Left lung (tissue), 10 donors: ENCODE measurements around the gene FNIP2. TPM values are rescaled to one million over a fixed set of nuclear protein-coding genes. Genes with fewer than 3 reads are reported as not detected.

Experiments used
- ATAC-seq: fragments of 200-7000 bp; cut with Tn5 transposase; one replicate; pipeline ENCODE4 v1.9.1; 2020; ENCODE audit warnings: moderate library complexity
- DNase-seq, 4 donors: peaks; one replicate each; pipeline ENCODE4 v3.0.0-alpha.2; 2013 to 2020
- H3K27ac ChIP-seq, 2 donors: fragments of 200-600 bp; sonication (generic) in 1 of 2; one replicate each; pipeline versions ENCODE4 v1.5.0 to v1.8.0; 2020 to 2021
- H3K27me3 ChIP-seq, 2 donors: fragments of 200-600 bp; sonication (generic) in 1 of 2; one replicate each; pipeline versions ENCODE4 v1.5.0 to v1.8.0; 2020 to 2021
- H3K36me3 ChIP-seq, 2 donors: fragments of 200-600 bp; sonication (generic) in 1 of 2; one replicate each; pipeline versions ENCODE4 v1.5.0 to v1.8.0; 2020 to 2021
- H3K4me1 ChIP-seq, 2 donors: fragments of 200-600 bp; one replicate each; pipeline ENCODE4 v1.8.0; 2021
- H3K4me3 ChIP-seq, 2 donors: fragments of 200-600 bp; sonication (generic) in 1 of 2; one replicate each; pipeline versions ENCODE4 v1.5.0 to v1.8.0; 2020 to 2021; ENCODE audit warnings: mild to moderate bottlenecking in 1 of 2
- H3K9me3 ChIP-seq, 2 donors: fragments of 200-600 bp; sonication (generic) in 1 of 2; one replicate each; pipeline versions ENCODE4 v1.5.0 to v1.8.0; 2020 to 2021
- CTCF ChIP-seq, 2 donors: fragments of 200-600 bp; sonication (generic) in 1 of 2; IDR thresholded peaks; one replicate each; pipeline versions ENCODE4 v1.5.0 to v1.8.0; 2021; ENCODE audit warnings: antibody characterized with exemption in 2 of 2
- intact Hi-C, 2 donors: fragments of 100-400 bp; cut with DNase I; formaldehyde crosslinking; loops; one replicate each; pipeline versions ENCODE4 v1.11.2 to v1.14.2; 2022
- polyA plus RNA-seq, 6 donors: library from polyadenylated mRNA; unstranded; fragments of 120-200 nt; gene quantifications; one replicate each; pipeline ENCODE4 v1.2.1, GENCODE V29; 2013; ENCODE audit not compliant: insufficient read length in 6 of 6
- total RNA-seq, 2 donors: library from RNA; stranded (reverse); fragmentation: NEBNext Ultra II Directional; extraction: Animal tissue kit (Norgen Biotek cat#: 25700); gene quantifications; one replicate each; pipeline ENCODE4 v1.2.1, GENCODE V29; 2021
- donor health status: DM: no; HTN: yes; CAD: no.
- donor health status: DM: no; HTN: no; CAD: no.

FNIP2 gene
- total and polyA plus RNA-seq, 8 donors = 24.5 to 71.2 (median 29.3) TPM

- no peak for DNase-seq
- H3K36me3 ChIP-seq = peaks cover 0 to 50% of the 10 kb centered on the region in 2 donors
Measured at GRCh38 chr4:158857951-158858350, 89.1 kb downstream of the FNIP2 start.

DNA sequence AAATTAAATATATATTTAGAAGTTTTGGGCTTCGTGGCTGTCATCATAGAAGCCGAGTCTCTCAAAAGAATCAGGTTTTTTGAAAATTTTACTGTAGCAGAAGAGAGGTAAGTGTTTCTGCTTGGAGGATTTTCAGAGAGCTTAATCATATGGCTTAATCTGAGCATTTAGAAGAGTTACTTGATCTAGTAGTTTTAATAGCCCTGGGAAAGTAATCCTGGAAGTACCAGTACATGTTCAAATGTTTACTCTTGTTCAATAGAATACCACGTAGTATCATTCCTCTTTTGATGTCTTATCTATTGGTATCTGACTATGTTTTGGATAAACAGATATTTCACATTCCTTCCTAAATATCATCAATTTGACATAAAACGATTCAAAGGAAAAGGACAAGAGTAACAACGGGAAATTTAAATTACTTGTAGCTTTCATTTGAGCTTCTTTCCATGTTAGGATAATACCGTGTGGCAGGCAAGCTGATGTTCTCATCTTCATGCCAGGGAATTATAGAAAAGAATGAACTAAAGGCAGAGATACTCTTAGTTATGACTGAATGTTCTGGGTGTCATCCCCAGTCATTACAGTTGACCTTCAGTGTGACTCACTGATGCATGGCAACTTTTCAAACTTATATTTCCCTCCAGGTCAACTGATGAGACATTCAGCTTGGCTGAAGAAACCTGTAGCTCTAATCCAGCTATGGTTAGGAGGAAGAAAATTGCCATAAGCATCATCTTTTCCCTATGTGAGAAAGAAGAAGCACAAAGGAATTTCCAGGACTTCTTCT lies 89.8 kb downstream of the FNIP2 start:
- intact Hi-C loops = loop anchor here in 1 of 2 donors (10.0 kb wide), 2 partner anchors 316 to 346 kb away; no protein-coding TSS in a partner anchor
- no peak overlapping the region for H3K4me3 ChIP-seq
- no peak overlapping the region for H3K27ac ChIP-seq
- TF ChIP-seq CTCF (IDR thresholded peaks at IDR 0.05) = no peak
- DNase-seq (no peak), ATAC-seq (no peak)
- H3K27me3 ChIP-seq = no peaks in the 10 kb centered on the region
- peaks cover 0 to 5% of the 10 kb centered on the region in 2 donors for H3K4me1 ChIP-seq
- H3K36me3 ChIP-seq = peaks cover 0 to 56% of the 10 kb centered on the region in 2 donors
- no peaks in the 10 kb centered on the region for H3K9me3 ChIP-seq

More at GRCh38 chr4:158857951-158858350, 89.1 kb downstream of the FNIP2 start:
- ATAC-seq = no peak
- no peak overlapping the region for H3K27ac ChIP-seq
- peaks cover 0 to 5% of the 10 kb centered on the region in 2 donors for H3K4me1 ChIP-seq
- no peak for TF ChIP-seq CTCF (IDR thresholded peaks at IDR 0.05)
- H3K4me3 ChIP-seq = no peak overlapping the region
- no peaks in the 10 kb centered on the region for H3K9me3 ChIP-seq
- intact Hi-C loops = loop anchor here in 1 of 2 donors (10.0 kb wide), 2 partner anchors 317 to 347 kb away; no protein-coding TSS in a partner anchor
- no peaks in the 10 kb centered on the region for H3K27me3 ChIP-seq

- H3K27me3 ChIP-seq = no peaks in the 10 kb centered on the region
- intact Hi-C loops = loop anchor here in 1 of 2 donors (10.0 kb wide), 2 partner anchors 315 to 345 kb away; no protein-coding TSS in a partner anchor
- H3K4me1 ChIP-seq = peaks cover 0 to 5% of the 10 kb centered on the region in 2 donors
- ATAC-seq (no peak), DNase-seq (no peak)
- H3K36me3 ChIP-seq = peaks cover 0 to 57% of the 10 kb centered on the region in 2 donors
- TF ChIP-seq CTCF (IDR thresholded peaks at IDR 0.05) = no peak
- H3K4me3 ChIP-seq = no peak overlapping the region
- H3K27ac ChIP-seq = no peak overlapping the region
- no peaks in the 10 kb centered on the region for H3K9me3 ChIP-seq
Measured at GRCh38 chr4:158859661-158860060, 90.8 kb downstream of the FNIP2 start.

DNA sequence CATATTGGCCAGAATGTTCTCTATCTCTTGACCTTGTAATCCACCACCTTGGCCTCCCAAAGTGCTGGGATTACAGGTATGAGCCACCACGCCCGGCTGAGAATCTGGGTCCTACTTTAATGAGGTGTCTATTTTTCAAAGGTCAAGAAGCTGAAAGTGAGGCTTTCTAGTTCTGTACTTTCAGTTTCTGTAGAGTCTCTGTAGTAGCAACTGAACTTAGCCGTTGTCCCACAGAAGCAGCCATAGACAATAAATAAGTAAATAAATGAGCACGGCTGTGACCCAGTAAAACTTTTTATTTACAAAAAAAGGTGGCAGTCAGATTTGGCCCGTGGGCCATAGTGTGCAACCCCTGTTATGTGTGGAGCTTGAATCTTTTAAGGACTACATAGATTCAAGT lies 92.0 kb downstream of the FNIP2 start:
- ATAC-seq = no peak
- no peak overlapping the region for H3K4me3 ChIP-seq
- no peaks in the 10 kb centered on the region for H3K9me3 ChIP-seq
- DNase-seq = no peak
- no peak overlapping the region for H3K27ac ChIP-seq
- intact Hi-C loops = no loop called here
- H3K4me1 ChIP-seq = peaks cover 0 to 5% of the 10 kb centered on the region in 2 donors
- TF ChIP-seq CTCF (IDR thresholded peaks at IDR 0.05) = no peak
- no peaks in the 10 kb centered on the region for H3K27me3 ChIP-seq
- peaks cover 0 to 52% of the 10 kb centered on the region in 2 donors for H3K36me3 ChIP-seq

GRCh38 chr4:158861281-158861680 lies 92.5 kb downstream of the FNIP2 start:
- Histone ChIP-seq H3K9me3 (no peaks in the 10 kb centered on the region), H3K4me3 (no peak overlapping the region), H3K36me3 (peaks cover 0 to 48% of the 10 kb centered on the region in 2 donors), H3K4me1 (peaks cover 0 to 5% of the 10 kb centered on the region in 2 donors), H3K27me3 (no peaks in the 10 kb centered on the region), H3K27ac (no peak overlapping the region)
- ATAC-seq (no peak), DNase-seq (no peak)
- TF ChIP-seq CTCF (IDR thresholded peaks at IDR 0.05) = no peak
- intact Hi-C loops = no loop called here
